Adrenal gland (tissue), 19 donors: ENCODE results near the gene KLF17. TPM values are rescaled to one million over a fixed set of nuclear protein-coding genes. Genes with fewer than 3 reads are reported as not detected.

Experiments used
- DNase-seq, 7 donors: peaks; one replicate each; pipeline ENCODE4 v3.0.0-alpha.2; 2019 to 2020
- H3K27ac ChIP-seq, 5 donors: fragments of 200-600 bp; sonication (generic) in 4 of 5; 1 replicate in 3 of 5; 2 replicates in 2 of 5; pipeline versions ENCODE4 v1.5.1 to v1.8.0; 2016 to 2020; ENCODE audit warnings: mild to moderate bottlenecking in 1 of 5
- H3K27me3 ChIP-seq: fragments of 200-600 bp; 2 replicates; pipeline ENCODE4 v1.8.0; 2021
- H3K36me3 ChIP-seq, 2 donors: fragments of 200-600 bp; replicated peaks in 1 of 2; 1 replicate in 1 of 2; 2 replicates in 1 of 2; pipeline versions ENCODE4 v1.5.1 to v1.8.0; 2018 to 2022
- H3K4me1 ChIP-seq, 2 donors: fragments of 200-600 bp; replicated peaks in 1 of 2; 1 replicate in 1 of 2; 2 replicates in 1 of 2; pipeline versions ENCODE4 v1.5.1 to v1.8.0; 2018 to 2021
- H3K4me3 ChIP-seq, 4 donors: fragments of 200-600 bp; sonication (generic) in 3 of 4; one replicate each; pipeline ENCODE4 v1.5.1; 2016 to 2018
- H3K9me3 ChIP-seq, 3 donors: fragments of 200-600 bp; sonication (generic) in 1 of 3; replicated peaks in 1 of 3; 1 replicate in 2 of 3; 2 replicates in 1 of 3; pipeline versions ENCODE4 v1.5.1 to v1.8.0; 2016 to 2021
- POLR2A ChIP-seq, 2 donors: fragments of 450-650 bp; IDR thresholded peaks; one replicate each; pipeline ENCODE4 v1.6.1; 2017; ENCODE audit warnings: antibody characterized with exemption in 2 of 2, mild to moderate bottlenecking in 2 of 2, moderate library complexity in 1 of 2
- WGBS, 4 donors: extraction: QIAGEN DNeasy Blood & Tissue Kit in 2 of 4; methylation state at CpG; one replicate each; pipeline versions ENCODE4 v1.1.5 to v1.1.7; 2013 to 2017; 5-methylcytosine and 5-hydroxymethylcytosine counted together
- intact Hi-C, 2 donors: fragments of 100-400 bp; cut with DNase I; formaldehyde crosslinking; loops; one replicate each; pipeline versions ENCODE4 v1.14.1 to v1.15.0; 2022 to 2023
- long read RNA-seq, 10 donors: library from polyadenylated mRNA in 3 of 10; unstranded in 2 of 10; stranded (forward) in 1 of 10; transcript quantifications; one replicate each; pipeline ENCODE4 v2.0.0 and lab custom pipeline, GENCODE V29; 2021 to 2026
- polyA plus RNA-seq, 3 donors: library from polyadenylated mRNA; stranded (reverse); fragments of 200-250 nt in 2 of 3; fragments of 350-450 nt in 1 of 3; fragmentation: Illumina TruSeq in 1 of 3; extraction: RNeasy Lipid Tissue Mini Kit (QIAGEN cat#74804) in 1 of 3; gene quantifications; one replicate each; pipeline ENCODE4 v1.2.3, GENCODE V29; 2013 to 2014
- total RNA-seq, 9 donors: library from RNA; depleted of rRNA in 4 of 9; stranded (reverse); fragments of >200 nt in 4 of 9; fragments of 120-200 nt in 1 of 9; fragmentation: NEBNext Ultra II Directional in 1 of 9; extraction: Animal tissue kit (Norgen Biotek cat#: 25700) in 1 of 9; gene quantifications; one replicate each; pipeline versions ENCODE4 v1.1.0 to v1.2.4, GENCODE V29; 2013 to 2023
- TF ChIP-seq, protein P1 (sequence below), 6 experiments: fragments of 450-650 bp in 4 of 6; fragments of 200-600 bp in 2 of 6; sonication (generic) in 1 of 6; IDR thresholded peaks; 1 replicate in 5 of 6; 2 replicates in 1 of 6; pipeline versions ENCODE4 v1.5.1 to v1.8.0; 2016 to 2021; ENCODE audit warnings: antibody characterized with exemption in 6 of 6, mild to moderate bottlenecking in 2 of 6, moderate library complexity in 1 of 6
- donor health status: healthy with polysubstance abuse.
- donor health status: Bipolar disorder and iron deficiency.
- donor health status: DM: yes; HTN: yes; CAD: no.
- donor health status: DM: no; HTN: no; CAD: no.
- donor health status: DM: no; HTN: no; CAD: no.
- donor health status: DM: yes; HTN: yes; CAD: no.

The KLF17 gene, protein sequence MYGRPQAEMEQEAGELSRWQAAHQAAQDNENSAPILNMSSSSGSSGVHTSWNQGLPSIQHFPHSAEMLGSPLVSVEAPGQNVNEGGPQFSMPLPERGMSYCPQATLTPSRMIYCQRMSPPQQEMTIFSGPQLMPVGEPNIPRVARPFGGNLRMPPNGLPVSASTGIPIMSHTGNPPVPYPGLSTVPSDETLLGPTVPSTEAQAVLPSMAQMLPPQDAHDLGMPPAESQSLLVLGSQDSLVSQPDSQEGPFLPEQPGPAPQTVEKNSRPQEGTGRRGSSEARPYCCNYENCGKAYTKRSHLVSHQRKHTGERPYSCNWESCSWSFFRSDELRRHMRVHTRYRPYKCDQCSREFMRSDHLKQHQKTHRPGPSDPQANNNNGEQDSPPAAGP
- total RNA-seq = 1 to 10 TPM in 3 of 9 donors, under 1 TPM in 5, not detected in 1; 0.14 to 4.6 (median 0.82) TPM
- polyA plus RNA-seq = 1 to 10 TPM in 1 of 3 donors, under 1 TPM in 2; 0.16 to 1.5 (median 0.37) TPM
- long read RNA-seq, donor 1 = 0 reads
- long read RNA-seq, donor 2 = 0 reads
- long read RNA-seq, donor 3 = 0 reads
- long read RNA-seq, donor 4 = 0 reads
- long read RNA-seq, donor 5 = 0 reads
- long read RNA-seq, donor 6 = 0 reads
- long read RNA-seq, donor 7 = 0 reads
- long read RNA-seq, donor 8 = 0 reads
- long read RNA-seq, donor 9 = 0 reads
- long read RNA-seq, donor 10 = 0 reads

DNA sequence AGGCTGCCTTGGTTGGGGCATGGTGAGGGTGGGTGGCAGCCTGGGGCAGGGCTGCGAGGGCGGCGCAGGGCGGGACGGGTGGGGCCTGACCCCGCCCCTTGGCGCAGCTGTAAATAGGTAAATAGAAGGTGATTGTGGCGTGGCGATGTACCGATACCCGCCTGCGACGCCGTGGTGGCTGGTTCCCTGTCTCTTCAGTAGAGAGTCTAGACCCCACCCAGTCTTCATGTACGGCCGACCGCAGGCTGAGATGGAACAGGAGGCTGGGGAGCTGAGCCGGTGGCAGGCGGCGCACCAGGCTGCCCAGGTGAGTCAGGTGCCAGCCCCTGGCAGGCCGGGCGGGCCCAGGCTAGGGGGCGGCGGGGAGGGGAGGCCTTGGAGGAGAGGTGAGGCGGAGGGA lies at the start of gene KLF17:
Gene KLF17 (plus strand): TSS at position 140 of the 400 bp plus-strand sequence. CDS start 87 bp downstream, at position 227.
- H3K4me1 ChIP-seq = no peaks in the 10 kb centered on the region
- no peaks in the 10 kb centered on the region for H3K36me3 ChIP-seq
- no peaks in the 10 kb centered on the region for H3K27me3 ChIP-seq
- H3K4me3 ChIP-seq = no peak within 1 kb of the TSS
- no peak within 1 kb of the TSS for H3K27ac ChIP-seq
- H3K9me3 ChIP-seq = no peaks in the 10 kb centered on the region
- TF ChIP-seq POLR2A (IDR thresholded peaks at IDR 0.05) = no peak
- TF ChIP-seq, protein P1, sequence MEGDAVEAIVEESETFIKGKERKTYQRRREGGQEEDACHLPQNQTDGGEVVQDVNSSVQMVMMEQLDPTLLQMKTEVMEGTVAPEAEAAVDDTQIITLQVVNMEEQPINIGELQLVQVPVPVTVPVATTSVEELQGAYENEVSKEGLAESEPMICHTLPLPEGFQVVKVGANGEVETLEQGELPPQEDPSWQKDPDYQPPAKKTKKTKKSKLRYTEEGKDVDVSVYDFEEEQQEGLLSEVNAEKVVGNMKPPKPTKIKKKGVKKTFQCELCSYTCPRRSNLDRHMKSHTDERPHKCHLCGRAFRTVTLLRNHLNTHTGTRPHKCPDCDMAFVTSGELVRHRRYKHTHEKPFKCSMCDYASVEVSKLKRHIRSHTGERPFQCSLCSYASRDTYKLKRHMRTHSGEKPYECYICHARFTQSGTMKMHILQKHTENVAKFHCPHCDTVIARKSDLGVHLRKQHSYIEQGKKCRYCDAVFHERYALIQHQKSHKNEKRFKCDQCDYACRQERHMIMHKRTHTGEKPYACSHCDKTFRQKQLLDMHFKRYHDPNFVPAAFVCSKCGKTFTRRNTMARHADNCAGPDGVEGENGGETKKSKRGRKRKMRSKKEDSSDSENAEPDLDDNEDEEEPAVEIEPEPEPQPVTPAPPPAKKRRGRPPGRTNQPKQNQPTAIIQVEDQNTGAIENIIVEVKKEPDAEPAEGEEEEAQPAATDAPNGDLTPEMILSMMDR (IDR thresholded peaks at IDR 0.05) = no peak
- peak in 1 of 7 donors; percentile 14 for DNase-seq
- 91 to 97% (median 96%) methylated on average over 20 to 25 of the region's 25 CpGs for WGBS, 4 donors
- intact Hi-C loops = no loop called here

DNA sequence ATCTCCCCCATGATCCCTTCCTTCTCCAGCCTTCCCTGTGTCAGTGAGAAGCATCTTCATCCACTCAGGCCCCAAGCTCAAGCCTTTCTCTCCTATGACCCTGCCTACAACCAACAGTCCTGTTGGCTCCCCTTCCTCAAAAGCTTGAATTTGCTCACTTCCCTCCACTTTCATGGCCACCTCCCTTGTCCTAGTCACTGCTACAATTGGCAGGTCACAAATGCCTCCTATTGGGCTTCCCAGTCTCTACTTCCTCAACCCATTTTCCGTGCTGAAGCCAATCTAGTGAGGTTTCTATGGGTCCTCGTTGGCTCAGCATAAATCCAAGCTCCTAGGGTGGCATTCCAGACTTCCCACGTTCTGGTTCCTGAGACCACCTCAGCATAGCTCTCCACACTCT lies 47.2 kb upstream of the KLF17 start:
- Histone ChIP-seq H3K27ac (no peak overlapping the region), H3K4me3 (no peak overlapping the region), H3K36me3 (no peaks in the 10 kb centered on the region), H3K9me3 (no peaks in the 10 kb centered on the region), H3K27me3 (no peaks in the 10 kb centered on the region), H3K4me1 (peaks cover 20 to 23% of the 10 kb centered on the region in 2 donors)
- TF ChIP-seq POLR2A (IDR thresholded peaks at IDR 0.05) = no peak
- TF ChIP-seq, protein P1 (IDR thresholded peaks at IDR 0.05) = no peak
- no peak for DNase-seq
- intact Hi-C loops = no loop called here
- 66 to 88% (median 82%) methylated on average over 3 of the region's 3 CpGs for WGBS, 4 donors

- Histone ChIP-seq H3K27me3 (no peaks in the 10 kb centered on the region), H3K9me3 (no peaks in the 10 kb centered on the region), H3K36me3 (no peaks in the 10 kb centered on the region), H3K27ac (no peak overlapping the region), H3K4me1 (peaks cover 19 to 22% of the 10 kb centered on the region in 2 donors), H3K4me3 (no peak overlapping the region)
- peak in 2 of 7 donors; percentile 27 to 58 for DNase-seq
- intact Hi-C loops = no loop called here
- TF ChIP-seq, protein P1 (IDR thresholded peaks at IDR 0.05) = no peak
- no peak for TF ChIP-seq POLR2A (IDR thresholded peaks at IDR 0.05)
Observed at GRCh38 chr1:44072204-44072603, 46.4 kb upstream of the KLF17 start.

GRCh38 chr1:44072821-44073220 lies 45.8 kb upstream of the KLF17 start:
- Histone ChIP-seq H3K9me3 (no peaks in the 10 kb centered on the region), H3K4me1 (peaks cover 13 to 20% of the 10 kb centered on the region in 2 donors), H3K4me3 (no peak overlapping the region), H3K27ac (no peak overlapping the region), H3K36me3 (no peaks in the 10 kb centered on the region), H3K27me3 (no peaks in the 10 kb centered on the region)
- intact Hi-C loops = no loop called here
- DNase-seq = no peak
- TF ChIP-seq, protein P1 (IDR thresholded peaks at IDR 0.05) = no peak
- no peak for TF ChIP-seq POLR2A (IDR thresholded peaks at IDR 0.05)
- 83 to 89% (median 86%) methylated on average over 2 of the region's 2 CpGs for WGBS, 4 donors
